ENCODE data around the gene LSM5. TPM values are rescaled to one million over a fixed set of nuclear protein-coding genes. Genes with fewer than 3 reads are reported as not detected.

The LSM5 gene
- total RNA-seq, 1 donor from 2014 or later: 50.5 TPM

- no peaks in the 10 kb centered on the region for H3K4me1 Mint-ChIP-seq (ENCODE audit: unreplicated experiment)
- no peak overlapping the region for H3K4me3 Mint-ChIP-seq (ENCODE audit: unreplicated experiment)
- no peak for DNase-seq (ENCODE audit: low spot score)
- no peak for TF ChIP-seq CTCF (IDR thresholded peaks at IDR 0.05; ENCODE audit: unreplicated experiment)
- peaks cover 9% of the 10 kb centered on the region for H3K36me3 Mint-ChIP-seq (ENCODE audit: low read depth, unreplicated experiment)
- H3K9me3 Mint-ChIP-seq (ENCODE audit: unreplicated experiment): no peaks in the 10 kb centered on the region
- no peaks in the 10 kb centered on the region for H3K27me3 Mint-ChIP-seq (ENCODE audit: unreplicated experiment)
- no peak overlapping the region for H3K27ac Mint-ChIP-seq (ENCODE audit: unreplicated experiment)
Measured at GRCh38 chr7:32535162-32535702, 45.1 kb upstream of the LSM5 start.

GRCh38 chr7:32533276-32534029 is 43.3 kb upstream of the LSM5 start:
- TF ChIP-seq CTCF (IDR thresholded peaks at IDR 0.05; ENCODE audit: unreplicated experiment): no peak
- Mint-ChIP-seq H3K27me3 (ENCODE audit: unreplicated experiment) (no peaks in the 10 kb centered on the region), H3K4me1 (ENCODE audit: unreplicated experiment) (peaks cover 5% of the 10 kb centered on the region), H3K4me3 (ENCODE audit: unreplicated experiment) (no peak overlapping the region), H3K36me3 (ENCODE audit: low read depth, unreplicated experiment) (peaks cover 9% of the 10 kb centered on the region), H3K9me3 (ENCODE audit: unreplicated experiment) (no peaks in the 10 kb centered on the region), H3K27ac (ENCODE audit: unreplicated experiment) (no peak overlapping the region)
- no peak for DNase-seq (ENCODE audit: low spot score)

GRCh38 chr7:32532716-32533115 is 42.5 kb upstream of the LSM5 start:
- Mint-ChIP-seq H3K9me3 (ENCODE audit: unreplicated experiment) (no peaks in the 10 kb centered on the region), H3K4me3 (ENCODE audit: unreplicated experiment) (no peak overlapping the region), H3K36me3 (ENCODE audit: low read depth, unreplicated experiment) (peaks cover 9% of the 10 kb centered on the region), H3K27me3 (ENCODE audit: unreplicated experiment) (no peaks in the 10 kb centered on the region), H3K4me1 (ENCODE audit: unreplicated experiment) (peaks cover 10% of the 10 kb centered on the region), H3K27ac (ENCODE audit: unreplicated experiment) (no peak overlapping the region)
- TF ChIP-seq CTCF (IDR thresholded peaks at IDR 0.05; ENCODE audit: unreplicated experiment): no peak
- no peak for DNase-seq (ENCODE audit: low spot score)

- Mint-ChIP-seq H3K36me3 (ENCODE audit: low read depth, unreplicated experiment) (peaks cover 9% of the 10 kb centered on the region), H3K27ac (ENCODE audit: unreplicated experiment) (no peak overlapping the region), H3K9me3 (ENCODE audit: unreplicated experiment) (no peaks in the 10 kb centered on the region), H3K27me3 (ENCODE audit: unreplicated experiment) (no peaks in the 10 kb centered on the region), H3K4me1 (ENCODE audit: unreplicated experiment) (peaks cover 14% of the 10 kb centered on the region), H3K4me3 (ENCODE audit: unreplicated experiment) (no peak overlapping the region)
- TF ChIP-seq CTCF (IDR thresholded peaks at IDR 0.05; ENCODE audit: unreplicated experiment): no peak
- no peak for DNase-seq (ENCODE audit: low spot score)
Measured at GRCh38 chr7:32532086-32532485, 41.9 kb upstream of the LSM5 start.

GRCh38 chr7:32531402-32531801 is 41.2 kb upstream of the LSM5 start:
- Mint-ChIP-seq H3K36me3 (ENCODE audit: low read depth, unreplicated experiment) (peaks cover 9% of the 10 kb centered on the region), H3K9me3 (ENCODE audit: unreplicated experiment) (no peaks in the 10 kb centered on the region), H3K4me1 (ENCODE audit: unreplicated experiment) (peaks cover 21% of the 10 kb centered on the region), H3K27ac (ENCODE audit: unreplicated experiment) (no peak overlapping the region), H3K4me3 (ENCODE audit: unreplicated experiment) (no peak overlapping the region), H3K27me3 (ENCODE audit: unreplicated experiment) (no peaks in the 10 kb centered on the region)
- no peak for DNase-seq (ENCODE audit: low spot score)
- no peak for TF ChIP-seq CTCF (IDR thresholded peaks at IDR 0.05; ENCODE audit: unreplicated experiment)
